Measurements from ENCODE around the gene IFIT3. TPM values are rescaled to one million over a fixed set of nuclear protein-coding genes. Genes with fewer than 3 reads are reported as not detected.
"Not testable (repeated sequence)": the region's sequence is repeated elsewhere in the genome, so short reads cannot be mapped to it uniquely, and the experiment has no call there.

The IFIT3 gene
- total RNA-seq, 3 donors from 2014 or later (not counting 1 experiment from before 2014, with no cell fraction given), result 12.0 to 31.7 (median 12.2) TPM

GRCh38 chr10:89329151-89329550, 1.4 kb downstream of the IFIT3 start:
- Histone ChIP-seq H3K27ac (ENCODE audit: low read length) (no peak overlapping the region), H3K9me3 (ENCODE audit: control insufficient read depth, insufficient read depth, low read length) (no peaks in the 10 kb centered on the region), H3K36me3 (ENCODE audit: control insufficient read depth, insufficient read depth, low read length) (no peaks in the 10 kb centered on the region), H3K27me3 (ENCODE audit: control insufficient read depth, insufficient read depth, low read length) (peaks cover 4% of the 10 kb centered on the region), H3K4me3 (ENCODE audit: low read length) (no peak overlapping the region), H3K4me1 (ENCODE audit: control insufficient read depth, insufficient read depth, low read length) (peaks cover 46% of the 10 kb centered on the region)
- Mint-ChIP-seq H3K9me3 (no peaks in the 10 kb centered on the region), H3K36me3 (no peaks in the 10 kb centered on the region), H3K4me1 (peaks cover 54 to 59% of the 10 kb centered on the region in 2 donors), H3K27me3 (ENCODE audit: low read depth in 2 of 2) (peaks cover 2 to 5% of the 10 kb centered on the region in 2 donors), H3K4me3 (peak overlapping the region; percentile 95), H3K27ac (peak overlapping the region; percentile 92 to 96)
- ATAC-seq, result no peak
- intact Hi-C loops (cut with micrococcal nuclease), result no loop called here
- no peak for TF ChIP-seq CTCF (IDR thresholded peaks at IDR 0.05)
- 94% methylated on average over 2 of the region's 2 CpGs for WGBS (ENCODE audit: insufficient coverage)
- no peak for DNase-seq

- H3K27me3 Mint-ChIP-seq (ENCODE audit: low read depth in 2 of 2); H3K4me3 ChIP-seq (ENCODE audit: low read length); DNase-seq; intact Hi-C loops (cut with micrococcal nuclease); H3K36me3 Mint-ChIP-seq; H3K9me3 ChIP-seq (ENCODE audit: control insufficient read depth, insufficient read depth, low read length); H3K36me3 ChIP-seq (ENCODE audit: control insufficient read depth, insufficient read depth, low read length); H3K27ac ChIP-seq (ENCODE audit: low read length); H3K27me3 ChIP-seq (ENCODE audit: control insufficient read depth, insufficient read depth, low read length); H3K9me3 Mint-ChIP-seq: not testable (repeated sequence)
- Mint-ChIP-seq H3K27ac (peak overlapping the region; percentile 92 to 96), H3K4me3 (peak overlapping the region; percentile 61), H3K4me1 (peaks cover 56 to 62% of the 10 kb centered on the region in 2 donors)
- WGBS (ENCODE audit: insufficient coverage), result 60% methylated on average over 2 of the region's 3 CpGs
- ATAC-seq, result peak in 2 of 3 donors; percentile 5 to 21
- peaks cover 54% of the 10 kb centered on the region for H3K4me1 ChIP-seq (ENCODE audit: control insufficient read depth, insufficient read depth, low read length)
These were observed 2.2 kb downstream of the IFIT3 start for GRCh38 chr10:89330014-89330413.

- Mint-ChIP-seq H3K27me3 (ENCODE audit: low read depth in 2 of 2) (no peaks in the 10 kb centered on the region), H3K36me3 (no peaks in the 10 kb centered on the region), H3K4me3 (peak overlapping the region; percentile 61), H3K9me3 (no peaks in the 10 kb centered on the region), H3K4me1 (peaks cover 63 to 68% of the 10 kb centered on the region in 2 donors), H3K27ac (peak overlapping the region; percentile 92 to 96)
- no peak overlapping the region for H3K4me3 ChIP-seq (ENCODE audit: low read length)
- H3K4me1 ChIP-seq (ENCODE audit: control insufficient read depth, insufficient read depth, low read length), result peaks cover 56% of the 10 kb centered on the region
- no peak overlapping the region for H3K27ac ChIP-seq (ENCODE audit: low read length)
- no peak for ATAC-seq
- H3K27me3 ChIP-seq (ENCODE audit: control insufficient read depth, insufficient read depth, low read length), result peaks cover 10% of the 10 kb centered on the region
- H3K36me3 ChIP-seq (ENCODE audit: control insufficient read depth, insufficient read depth, low read length), result no peaks in the 10 kb centered on the region
- intact Hi-C loops (cut with micrococcal nuclease), result no loop called here
- TF ChIP-seq CTCF (IDR thresholded peaks at IDR 0.05), result no peak
- DNase-seq, result no peak
- H3K9me3 ChIP-seq (ENCODE audit: control insufficient read depth, insufficient read depth, low read length), result no peaks in the 10 kb centered on the region
These were observed 2.9 kb downstream of the IFIT3 start for GRCh38 chr10:89330537-89331212.

- 78% methylated on average over 14 of the region's 14 CpGs for WGBS (ENCODE audit: insufficient coverage)
- H3K4me3 Mint-ChIP-seq, result peak overlapping the region; percentile 90
- peaks cover 63 to 68% of the 10 kb centered on the region in 2 donors for H3K4me1 Mint-ChIP-seq
- peak overlapping the region; percentile 92 to 96 for H3K27ac Mint-ChIP-seq
- H3K9me3 ChIP-seq (ENCODE audit: control insufficient read depth, insufficient read depth, low read length); DNase-seq; ATAC-seq; H3K27me3 Mint-ChIP-seq (ENCODE audit: low read depth in 2 of 2); H3K36me3 Mint-ChIP-seq; H3K9me3 Mint-ChIP-seq; H3K36me3 ChIP-seq (ENCODE audit: control insufficient read depth, insufficient read depth, low read length): not testable (repeated sequence)
- Histone ChIP-seq H3K27ac (ENCODE audit: low read length) (peak overlapping the region; percentile 74), H3K4me1 (ENCODE audit: control insufficient read depth, insufficient read depth, low read length) (peaks cover 56% of the 10 kb centered on the region), H3K27me3 (ENCODE audit: control insufficient read depth, insufficient read depth, low read length) (peaks cover 14% of the 10 kb centered on the region), H3K4me3 (ENCODE audit: low read length) (peak overlapping the region; percentile 36)
- intact Hi-C loops (cut with micrococcal nuclease), result loop anchor here (1.0 kb wide), 1 partner anchor 83 kb away; the partner anchor contains the start of gene IFIT5
These were observed 3.8 kb downstream of the IFIT3 start for GRCh38 chr10:89331487-89332122.
